ENCODE results near the gene ARMC8. TPM values are rescaled to one million over a fixed set of nuclear protein-coding genes. Genes with fewer than 3 reads are reported as not detected.

ARMC8 gene
- total RNA-seq, 1 donor from 2014 or later: 45.3 TPM

DNA sequence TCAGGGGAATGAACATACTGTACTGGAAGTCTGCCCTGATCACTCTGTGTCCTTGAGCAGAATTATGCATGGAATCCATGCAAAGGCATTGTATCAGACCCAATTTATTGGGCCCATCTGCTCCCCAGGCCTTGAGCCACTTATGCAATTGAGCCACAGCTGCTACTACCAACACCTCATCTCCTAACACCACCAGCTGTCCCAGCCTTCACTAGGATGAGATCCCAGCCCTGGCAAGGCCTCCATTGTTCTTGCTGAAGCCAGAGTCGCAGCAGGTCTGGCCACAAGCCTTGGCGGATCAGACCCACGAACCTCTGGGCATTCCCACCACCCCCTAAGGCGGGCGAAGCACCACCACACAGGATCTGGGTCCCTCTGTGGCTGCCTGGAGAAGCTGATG lies 151.7 kb downstream of the ARMC8 start:
- ATAC-seq (no peak), DNase-seq (no peak)
- no peaks in the 10 kb centered on the region for H3K27me3 ChIP-seq (ENCODE audit: low read depth)
- TF ChIP-seq, protein P1, sequence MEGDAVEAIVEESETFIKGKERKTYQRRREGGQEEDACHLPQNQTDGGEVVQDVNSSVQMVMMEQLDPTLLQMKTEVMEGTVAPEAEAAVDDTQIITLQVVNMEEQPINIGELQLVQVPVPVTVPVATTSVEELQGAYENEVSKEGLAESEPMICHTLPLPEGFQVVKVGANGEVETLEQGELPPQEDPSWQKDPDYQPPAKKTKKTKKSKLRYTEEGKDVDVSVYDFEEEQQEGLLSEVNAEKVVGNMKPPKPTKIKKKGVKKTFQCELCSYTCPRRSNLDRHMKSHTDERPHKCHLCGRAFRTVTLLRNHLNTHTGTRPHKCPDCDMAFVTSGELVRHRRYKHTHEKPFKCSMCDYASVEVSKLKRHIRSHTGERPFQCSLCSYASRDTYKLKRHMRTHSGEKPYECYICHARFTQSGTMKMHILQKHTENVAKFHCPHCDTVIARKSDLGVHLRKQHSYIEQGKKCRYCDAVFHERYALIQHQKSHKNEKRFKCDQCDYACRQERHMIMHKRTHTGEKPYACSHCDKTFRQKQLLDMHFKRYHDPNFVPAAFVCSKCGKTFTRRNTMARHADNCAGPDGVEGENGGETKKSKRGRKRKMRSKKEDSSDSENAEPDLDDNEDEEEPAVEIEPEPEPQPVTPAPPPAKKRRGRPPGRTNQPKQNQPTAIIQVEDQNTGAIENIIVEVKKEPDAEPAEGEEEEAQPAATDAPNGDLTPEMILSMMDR (IDR thresholded peaks at IDR 0.05): no peak
- H3K9me3 ChIP-seq: no peaks in the 10 kb centered on the region
- no peaks in the 10 kb centered on the region for H3K36me3 ChIP-seq
- no peaks in the 10 kb centered on the region for H3K4me1 ChIP-seq
- intact Hi-C loops (cut with DNase I): no loop called here
- no peak overlapping the region for H3K27ac ChIP-seq
- H3K4me3 ChIP-seq: no peak overlapping the region

DNA sequence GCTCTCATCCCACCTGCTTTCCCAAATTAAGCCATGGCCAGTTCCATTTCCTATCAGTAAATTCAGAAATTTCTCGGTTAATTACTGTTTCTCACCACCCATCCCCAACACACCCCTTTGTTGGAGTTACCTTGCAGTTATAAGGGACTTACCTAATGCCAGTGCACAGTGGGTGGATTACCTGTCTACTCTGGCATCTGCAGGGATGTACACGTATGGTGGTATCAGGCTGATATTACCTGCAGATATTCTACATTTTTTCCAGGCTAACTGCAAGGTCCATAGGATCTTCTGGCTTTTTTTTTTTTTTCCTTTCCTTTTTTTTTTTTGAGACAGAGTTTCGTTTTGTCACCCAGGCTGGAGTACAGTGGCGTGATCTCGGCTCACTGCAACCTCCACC lies 153.4 kb downstream of the ARMC8 start:
- no peak for ATAC-seq
- no peak overlapping the region for H3K4me3 ChIP-seq
- DNase-seq: no peak
- no peaks in the 10 kb centered on the region for H3K4me1 ChIP-seq
- no peak overlapping the region for H3K27ac ChIP-seq
- no peaks in the 10 kb centered on the region for H3K36me3 ChIP-seq
- no peaks in the 10 kb centered on the region for H3K9me3 ChIP-seq
- intact Hi-C loops (cut with DNase I): no loop called here
- TF ChIP-seq, protein P1 (IDR thresholded peaks at IDR 0.05): no peak
- no peaks in the 10 kb centered on the region for H3K27me3 ChIP-seq (ENCODE audit: low read depth)

DNA sequence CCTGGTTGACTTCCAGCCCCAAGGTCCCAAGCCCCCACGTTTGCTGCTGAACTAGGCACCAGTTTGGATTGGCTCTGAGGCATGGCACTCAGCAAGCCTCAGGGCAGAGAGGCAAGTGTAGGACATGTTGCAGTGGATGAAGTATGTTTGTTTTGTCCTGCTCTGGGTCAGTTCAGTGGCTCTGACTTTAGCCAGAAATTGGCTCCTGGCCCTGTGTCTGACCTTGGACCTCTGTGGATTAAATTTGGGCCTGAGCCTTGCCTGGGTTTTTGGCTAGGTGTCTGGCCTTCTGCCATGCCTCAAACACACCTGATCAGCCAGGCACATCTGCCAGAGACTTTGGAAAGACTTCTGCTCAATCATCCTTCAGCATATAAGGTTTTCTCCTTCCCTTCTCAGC lies 157.7 kb downstream of the ARMC8 start:
- H3K36me3 ChIP-seq: no peaks in the 10 kb centered on the region
- TF ChIP-seq, protein P1 (IDR thresholded peaks at IDR 0.05): no peak
- no peaks in the 10 kb centered on the region for H3K9me3 ChIP-seq
- ATAC-seq: no peak
- H3K4me1 ChIP-seq: peaks cover 6% of the 10 kb centered on the region
- DNase-seq: no peak
- H3K27ac ChIP-seq: no peak overlapping the region
- H3K27me3 ChIP-seq (ENCODE audit: low read depth): no peaks in the 10 kb centered on the region
- intact Hi-C loops (cut with DNase I): no loop called here
- no peak overlapping the region for H3K4me3 ChIP-seq

Other genes starting within 250 kb of the ARMC8 start
- gene CLDN18, start 177.1 kb upstream of the ARMC8 start, total RNA-seq: 162 TPM
- 19.9 TPM for gene DZIP1L, start 71.7 kb upstream of the ARMC8 start, total RNA-seq
- gene A4GNT, start 54.9 kb upstream of the ARMC8 start, total RNA-seq: 0.41 TPM
- 17.5 TPM for gene DBR1, start 12.4 kb upstream of the ARMC8 start, total RNA-seq
- gene NME9, start 142.6 kb downstream of the ARMC8 start, total RNA-seq: 3.5 TPM
- gene MRAS, start 161.3 kb downstream of the ARMC8 start, total RNA-seq: 55.4 TPM
- 40.3 TPM for gene ESYT3, start 247.3 kb downstream of the ARMC8 start, total RNA-seq

Measured in lower lobe of right lung (tissue), 2 donors.